ENCODE results near the gene GNB2. TPM values are rescaled to one million over a fixed set of nuclear protein-coding genes. Genes with fewer than 3 reads are reported as not detected.

Gene GNB2
- total RNA-seq, 1 experiment from 2014 or later = 65.0 TPM

DNA sequence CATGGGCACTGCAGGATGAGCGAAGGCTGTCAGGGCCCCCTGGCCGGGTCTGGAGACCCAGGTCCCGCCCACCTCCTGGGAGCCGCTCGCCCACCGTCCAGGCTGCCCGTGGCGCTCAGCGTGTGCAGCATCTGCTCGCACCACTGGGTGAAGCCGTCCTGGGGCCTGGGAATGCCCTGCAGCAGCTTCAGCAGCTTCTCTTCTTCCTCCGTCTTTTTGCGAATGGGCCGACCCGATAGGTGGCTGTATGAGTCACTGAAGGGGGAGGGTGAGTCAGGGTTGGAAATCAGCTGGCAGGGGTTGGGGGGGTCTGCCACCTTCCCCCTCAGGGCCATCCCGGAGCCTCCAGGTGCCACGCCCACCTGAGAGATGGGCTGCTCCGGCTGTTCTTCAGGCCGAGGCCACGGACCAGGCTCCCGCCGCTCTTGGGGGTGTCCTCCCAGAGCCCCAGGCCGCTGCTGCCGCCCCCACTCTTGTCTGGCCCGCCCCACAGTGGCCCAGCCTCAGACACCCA, 8.7 kb downstream of the GNB2 start:
- H3K36me3 ChIP-seq (ENCODE audit: insufficient read depth, low read length) = peaks cover 11% of the 10 kb centered on the region
- no peak for DNase-seq
- H2AFZ ChIP-seq (ENCODE audit: low read length) = no peak overlapping the region
- H3K4me1 ChIP-seq (ENCODE audit: low read length) = no peaks in the 10 kb centered on the region
- H3K27me3 ChIP-seq (ENCODE audit: low read length) = no peaks in the 10 kb centered on the region
- H3K9me3 ChIP-seq (ENCODE audit: low read length) = no peaks in the 10 kb centered on the region
- no peak overlapping the region for H3K4me3 ChIP-seq (ENCODE audit: low read length)
- H3K4me2 ChIP-seq (ENCODE audit: low read depth, low read length, poor library complexity, severe bottlenecking) = no peak overlapping the region
- 0 out of 2 replicates have a peak, but pooled peaks cover 3% of the 10 kb centered on the region for H4K20me1 ChIP-seq (ENCODE audit: insufficient read depth, low read depth, low read length)
- H3K9ac ChIP-seq (ENCODE audit: low read length) = no peak overlapping the region
- no peaks in the 10 kb centered on the region for H3K79me2 ChIP-seq (ENCODE audit: low read length)
- no peak overlapping the region for H3K27ac ChIP-seq (ENCODE audit: low read length)
- H3K9me2 ChIP-seq (replicated peaks; ENCODE audit: insufficient read depth, low read length) = no peaks in the 10 kb centered on the region

DNA sequence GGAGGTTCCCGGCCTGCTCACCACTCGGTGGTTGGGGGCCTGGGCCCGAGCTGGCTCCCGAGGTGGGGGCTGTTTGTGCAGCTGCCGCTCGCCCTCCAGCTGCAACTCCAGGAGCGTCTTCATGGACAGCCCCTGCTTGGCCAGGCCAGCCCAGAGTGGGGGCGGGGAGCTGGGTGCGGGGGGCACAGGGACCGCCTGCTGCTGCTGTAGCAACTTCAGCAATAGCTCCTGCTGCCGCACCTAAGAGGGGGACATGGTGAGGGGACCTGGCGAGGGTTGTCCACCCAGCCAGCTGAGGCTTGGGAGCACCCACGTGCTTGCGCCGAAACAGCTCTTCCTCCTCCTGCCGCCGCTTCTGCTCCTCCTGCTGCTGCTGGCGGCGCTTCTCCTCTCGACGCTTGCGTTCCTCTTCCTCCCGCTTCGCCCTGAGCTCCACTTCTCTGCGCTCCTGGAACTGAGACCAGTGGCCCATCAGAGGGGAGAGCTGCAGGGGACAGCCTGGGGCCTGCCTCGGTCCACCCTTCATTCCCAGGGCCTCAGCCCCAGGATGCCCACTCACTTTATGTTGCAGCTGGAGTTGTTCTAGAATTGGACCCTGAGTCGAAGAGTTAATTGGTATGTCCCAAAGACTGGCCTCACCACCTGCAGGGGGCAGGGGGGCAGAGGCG, 9.6 kb downstream of the GNB2 start:
- Histone ChIP-seq H2AFZ (ENCODE audit: low read length) (no peak overlapping the region), H4K20me1 (ENCODE audit: insufficient read depth, low read depth, low read length) (0 out of 2 replicates have a peak, but pooled peaks cover 3% of the 10 kb centered on the region), H3K9me2 (replicated peaks; ENCODE audit: insufficient read depth, low read length) (no peaks in the 10 kb centered on the region), H3K27me3 (ENCODE audit: low read length) (no peaks in the 10 kb centered on the region), H3K9ac (ENCODE audit: low read length) (no peak overlapping the region), H3K79me2 (ENCODE audit: low read length) (no peaks in the 10 kb centered on the region), H3K36me3 (ENCODE audit: insufficient read depth, low read length) (peaks cover 17% of the 10 kb centered on the region), H3K9me3 (ENCODE audit: low read length) (no peaks in the 10 kb centered on the region), H3K27ac (ENCODE audit: low read length) (no peak overlapping the region), H3K4me3 (ENCODE audit: low read length) (no peak overlapping the region), H3K4me2 (ENCODE audit: low read depth, low read length, poor library complexity, severe bottlenecking) (no peak overlapping the region), H3K4me1 (ENCODE audit: low read length) (no peaks in the 10 kb centered on the region)
- DNase-seq = no peak

DNA sequence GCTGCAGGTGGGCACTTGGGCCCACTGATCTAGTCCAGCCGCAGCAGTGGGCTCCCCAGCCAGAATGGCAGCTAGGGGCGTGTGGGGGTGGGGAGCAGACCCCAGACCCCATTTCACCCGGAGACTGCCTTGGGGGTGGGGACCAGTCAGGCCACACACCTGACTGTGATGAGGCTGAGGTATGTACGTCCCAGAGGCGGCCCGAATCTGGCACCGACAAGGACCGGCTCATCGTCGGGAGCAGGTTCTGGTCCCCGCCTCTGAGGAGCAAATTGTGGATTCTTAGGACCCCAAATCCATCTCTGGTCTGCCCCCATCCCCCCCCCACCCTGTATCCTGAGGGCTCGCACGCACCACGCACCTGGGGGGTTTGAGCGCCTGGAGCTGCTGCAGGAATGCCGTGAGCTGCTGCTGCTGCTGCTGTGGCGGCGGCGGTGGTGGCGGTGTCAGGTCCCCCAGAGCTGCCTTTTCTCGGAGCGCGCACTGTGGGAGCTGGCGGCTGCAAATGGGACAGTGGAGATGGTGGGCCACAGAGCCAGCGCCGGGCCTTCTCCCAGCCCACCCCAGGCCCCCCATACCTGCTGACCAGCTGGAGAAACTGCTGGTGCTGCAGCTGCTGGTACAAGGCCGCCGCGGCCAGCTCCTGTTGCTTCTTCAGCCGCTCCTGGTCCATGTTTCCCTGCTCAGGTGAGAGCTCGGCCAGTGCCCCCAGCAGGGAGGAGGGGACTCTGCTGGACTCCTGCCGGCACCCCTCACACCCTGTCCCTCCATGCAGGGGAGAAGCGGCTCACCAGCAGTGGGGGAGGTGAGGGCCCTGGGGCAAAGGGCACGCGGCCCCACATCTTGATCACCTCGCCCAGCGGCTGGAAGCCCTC, 10.4 kb downstream of the GNB2 start:
- peaks cover 11% of the 10 kb centered on the region for H4K20me1 ChIP-seq (ENCODE audit: insufficient read depth, low read depth, low read length)
- no peak for DNase-seq
- no peak overlapping the region for H3K9ac ChIP-seq (ENCODE audit: low read length)

DNA sequence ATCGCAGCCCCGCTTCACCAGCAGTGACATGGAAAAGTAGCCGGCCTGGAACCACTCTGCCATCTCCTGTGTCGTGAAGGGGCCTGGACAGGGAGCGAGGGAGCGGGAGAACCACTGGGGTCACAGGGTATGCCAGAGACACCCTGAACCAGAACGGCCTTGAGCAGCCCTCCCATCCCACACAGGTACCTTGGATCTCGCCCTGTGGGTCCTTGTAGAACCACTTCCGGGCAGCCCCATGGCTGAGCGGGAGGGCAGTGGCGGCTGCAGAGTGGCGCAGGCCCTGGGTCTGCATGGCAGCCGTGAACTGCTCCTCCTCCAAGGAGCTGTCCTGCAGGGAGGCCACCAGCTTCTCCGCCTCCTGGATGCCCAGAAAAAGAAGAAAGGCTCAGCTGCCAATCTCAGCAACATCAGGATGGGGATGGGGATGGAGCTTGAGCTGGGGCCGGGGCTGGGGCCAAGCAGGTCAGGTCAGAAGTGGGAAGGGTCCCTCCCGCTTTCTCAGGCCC, 11.0 kb downstream of the GNB2 start:
- Histone ChIP-seq H4K20me1 (ENCODE audit: insufficient read depth, low read depth, low read length) (peaks cover 15% of the 10 kb centered on the region), H3K9me3 (ENCODE audit: low read length) (no peaks in the 10 kb centered on the region), H3K27me3 (ENCODE audit: low read length) (no peaks in the 10 kb centered on the region), H3K9me2 (replicated peaks; ENCODE audit: insufficient read depth, low read length) (no peaks in the 10 kb centered on the region), H3K36me3 (ENCODE audit: insufficient read depth, low read length) (peaks cover 16% of the 10 kb centered on the region), H3K4me1 (ENCODE audit: low read length) (no peaks in the 10 kb centered on the region), H3K27ac (ENCODE audit: low read length) (no peak overlapping the region), H3K4me3 (ENCODE audit: low read length) (no peak overlapping the region), H3K79me2 (ENCODE audit: low read length) (peaks cover 14% of the 10 kb centered on the region), H3K4me2 (ENCODE audit: low read depth, low read length, poor library complexity, severe bottlenecking) (no peak overlapping the region), H2AFZ (ENCODE audit: low read length) (no peak overlapping the region), H3K9ac (ENCODE audit: low read length) (no peak overlapping the region)
- no peak for DNase-seq

More for the DNA sequence above, 10.4 kb downstream of the GNB2 start:
- Histone ChIP-seq H3K27ac (ENCODE audit: low read length) (no peak overlapping the region), H3K4me3 (ENCODE audit: low read length) (no peak overlapping the region), H3K4me2 (ENCODE audit: low read depth, low read length, poor library complexity, severe bottlenecking) (no peak overlapping the region), H3K9me2 (replicated peaks; ENCODE audit: insufficient read depth, low read length) (no peaks in the 10 kb centered on the region), H3K36me3 (ENCODE audit: insufficient read depth, low read length) (peaks cover 20% of the 10 kb centered on the region), H3K79me2 (ENCODE audit: low read length) (peaks cover 7% of the 10 kb centered on the region), H3K27me3 (ENCODE audit: low read length) (no peaks in the 10 kb centered on the region), H3K4me1 (ENCODE audit: low read length) (no peaks in the 10 kb centered on the region), H3K9me3 (ENCODE audit: low read length) (no peaks in the 10 kb centered on the region), H2AFZ (ENCODE audit: low read length) (no peak overlapping the region)

DNA sequence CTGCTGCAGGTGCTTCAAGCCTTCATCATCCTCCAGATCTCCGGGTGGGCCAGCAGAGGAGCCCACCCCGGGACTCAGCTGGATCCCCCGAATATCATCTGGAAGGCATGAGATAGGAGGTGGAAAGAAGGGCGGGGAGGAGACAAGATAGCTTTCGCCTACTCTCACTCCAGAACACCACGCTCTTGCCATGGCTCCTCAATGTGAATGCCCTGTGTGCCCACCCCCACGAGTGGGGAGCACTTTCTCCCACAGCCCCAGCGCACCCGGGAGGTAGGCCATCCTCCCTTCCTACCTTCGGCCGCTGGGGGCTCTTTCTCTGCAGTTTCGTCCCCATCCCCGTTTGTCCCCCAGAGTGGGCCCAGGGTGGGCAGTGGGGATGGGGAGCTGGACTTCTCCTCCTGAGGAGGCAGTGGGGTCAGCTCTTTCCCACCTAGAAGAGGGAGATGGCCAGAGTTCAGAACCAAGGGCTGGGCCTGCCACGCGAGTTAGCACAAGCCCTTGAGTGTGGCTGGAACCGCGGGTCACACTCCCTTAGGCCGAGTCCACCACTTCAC, 11.6 kb downstream of the GNB2 start:
- Histone ChIP-seq H3K36me3 (ENCODE audit: insufficient read depth, low read length) (peaks cover 15% of the 10 kb centered on the region), H3K9ac (ENCODE audit: low read length) (no peak overlapping the region), H4K20me1 (ENCODE audit: insufficient read depth, low read depth, low read length) (peaks cover 20% of the 10 kb centered on the region), H3K4me2 (ENCODE audit: low read depth, low read length, poor library complexity, severe bottlenecking) (no peak overlapping the region), H3K9me2 (replicated peaks; ENCODE audit: insufficient read depth, low read length) (no peaks in the 10 kb centered on the region), H3K27me3 (ENCODE audit: low read length) (no peaks in the 10 kb centered on the region), H3K4me1 (ENCODE audit: low read length) (no peaks in the 10 kb centered on the region), H3K79me2 (ENCODE audit: low read length) (peaks cover 19% of the 10 kb centered on the region), H3K27ac (ENCODE audit: low read length) (no peak overlapping the region), H3K9me3 (ENCODE audit: low read length) (no peaks in the 10 kb centered on the region), H2AFZ (ENCODE audit: low read length) (no peak overlapping the region), H3K4me3 (ENCODE audit: low read length) (no peak overlapping the region)
- DNase-seq = no peak

DNA sequence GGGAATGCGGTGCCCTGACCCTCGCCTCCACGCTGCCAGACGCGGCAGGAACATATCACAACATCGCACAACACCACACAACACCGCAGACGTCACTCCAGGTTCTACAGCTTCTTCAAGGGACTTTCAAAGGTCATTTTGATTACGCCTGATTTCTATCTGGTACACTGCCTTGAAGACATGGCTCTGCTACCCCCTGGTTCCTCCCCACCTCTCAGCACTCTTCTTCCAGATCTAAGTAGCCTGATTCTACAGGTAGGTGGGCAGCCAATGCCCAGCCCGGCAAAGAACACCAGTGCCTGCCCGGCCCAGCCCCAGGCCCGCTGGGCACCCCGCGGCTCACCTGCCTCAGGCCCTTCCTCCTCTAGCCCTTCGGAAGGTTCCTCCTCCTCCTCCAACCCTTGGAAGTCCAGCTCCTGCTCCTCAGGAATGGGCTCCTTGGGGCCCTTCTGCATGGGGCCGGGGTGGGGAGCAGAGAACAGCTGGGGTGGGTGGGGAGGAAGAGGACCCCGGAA, 12.1 kb downstream of the GNB2 start:
- H3K79me2 ChIP-seq (ENCODE audit: low read length) = peaks cover 25% of the 10 kb centered on the region
- DNase-seq = no peak
- no peaks in the 10 kb centered on the region for H3K9me3 ChIP-seq (ENCODE audit: low read length)
- H3K36me3 ChIP-seq (ENCODE audit: insufficient read depth, low read length) = peaks cover 15% of the 10 kb centered on the region
- H2AFZ ChIP-seq (ENCODE audit: low read length) = no peak overlapping the region
- H3K27me3 ChIP-seq (ENCODE audit: low read length) = no peaks in the 10 kb centered on the region
- H3K4me1 ChIP-seq (ENCODE audit: low read length) = no peaks in the 10 kb centered on the region
- no peak overlapping the region for H3K4me3 ChIP-seq (ENCODE audit: low read length)
- H3K4me2 ChIP-seq (ENCODE audit: low read depth, low read length, poor library complexity, severe bottlenecking) = no peak overlapping the region
- H3K27ac ChIP-seq (ENCODE audit: low read length) = no peak overlapping the region
- H3K9me2 ChIP-seq (replicated peaks; ENCODE audit: insufficient read depth, low read length) = no peaks in the 10 kb centered on the region
- peaks cover 23% of the 10 kb centered on the region for H4K20me1 ChIP-seq (ENCODE audit: insufficient read depth, low read depth, low read length)
- H3K9ac ChIP-seq (ENCODE audit: low read length) = no peak overlapping the region

DNA sequence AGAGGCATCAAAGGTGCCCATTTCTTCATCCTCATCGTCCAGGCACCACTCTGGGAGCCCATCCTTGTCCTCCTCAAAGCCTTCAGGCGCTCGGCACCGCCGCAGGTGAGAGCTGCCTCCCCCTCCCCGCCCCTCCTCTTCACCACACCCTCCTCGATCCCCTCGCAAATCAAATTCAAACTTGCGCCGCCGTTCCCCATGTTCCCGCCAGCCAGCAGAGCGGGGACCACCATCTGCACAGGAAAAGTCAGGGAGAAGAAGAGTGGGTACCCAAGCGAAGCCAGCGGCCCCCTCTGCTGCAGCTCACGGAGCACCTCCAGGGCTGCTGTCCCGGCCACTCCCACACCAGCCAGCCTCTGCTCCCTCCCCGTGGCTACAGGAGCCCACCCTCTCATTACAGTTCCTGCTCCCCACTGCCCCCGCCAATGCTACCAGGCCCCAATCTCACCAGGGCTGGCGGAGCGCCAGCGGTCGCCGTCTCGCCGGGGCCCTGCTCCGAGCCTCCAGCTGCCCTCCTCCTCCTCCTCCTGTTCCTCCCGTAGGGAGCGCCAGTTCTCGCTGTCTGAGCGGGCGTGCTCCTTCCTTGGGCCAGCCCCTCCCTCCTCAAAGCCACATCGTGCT, 12.8 kb downstream of the GNB2 start:
- Histone ChIP-seq H3K4me2 (ENCODE audit: low read depth, low read length, poor library complexity, severe bottlenecking) (no peak overlapping the region), H3K4me3 (ENCODE audit: low read length) (no peak overlapping the region), H3K79me2 (ENCODE audit: low read length) (peaks cover 31% of the 10 kb centered on the region), H4K20me1 (ENCODE audit: insufficient read depth, low read depth, low read length) (peaks cover 28% of the 10 kb centered on the region), H3K9me2 (replicated peaks; ENCODE audit: insufficient read depth, low read length) (no peaks in the 10 kb centered on the region), H3K9me3 (ENCODE audit: low read length) (no peaks in the 10 kb centered on the region), H3K9ac (ENCODE audit: low read length) (no peak overlapping the region), H3K36me3 (ENCODE audit: insufficient read depth, low read length) (peaks cover 19% of the 10 kb centered on the region), H2AFZ (ENCODE audit: low read length) (no peak overlapping the region), H3K4me1 (ENCODE audit: low read length) (peaks cover 6% of the 10 kb centered on the region), H3K27ac (ENCODE audit: low read length) (no peak overlapping the region), H3K27me3 (ENCODE audit: low read length) (no peaks in the 10 kb centered on the region)
- DNase-seq = no peak
